ENCODE results near the gene TRIP11. TPM values are rescaled to one million over a fixed set of nuclear protein-coding genes. Genes with fewer than 3 reads are reported as not detected.
A peak's percentile ranks its signal among the peaks of the same experiment; 100 is the strongest.

The TRIP11 gene
- total RNA-seq, 1 donor from 2014 or later = 68.1 TPM

GRCh38 chr14:91935586-91935985, 104.3 kb downstream of the TRIP11 start:
- Mint-ChIP-seq H3K4me3 (no peak overlapping the region), H3K9me3 (no peaks in the 10 kb centered on the region), H3K36me3 (peaks cover 15% of the 10 kb centered on the region), H3K4me1 (peaks cover 4% of the 10 kb centered on the region), H3K27me3 (ENCODE audit: low read depth) (no peaks in the 10 kb centered on the region), H3K27ac (no peak overlapping the region)
- no peak for DNase-seq (ENCODE audit: low spot score in 2 of 2, unreplicated experiment in 2 of 2)
- no peak for TF ChIP-seq CTCF (IDR thresholded peaks at IDR 0.05; ENCODE audit: unreplicated experiment)

DNA sequence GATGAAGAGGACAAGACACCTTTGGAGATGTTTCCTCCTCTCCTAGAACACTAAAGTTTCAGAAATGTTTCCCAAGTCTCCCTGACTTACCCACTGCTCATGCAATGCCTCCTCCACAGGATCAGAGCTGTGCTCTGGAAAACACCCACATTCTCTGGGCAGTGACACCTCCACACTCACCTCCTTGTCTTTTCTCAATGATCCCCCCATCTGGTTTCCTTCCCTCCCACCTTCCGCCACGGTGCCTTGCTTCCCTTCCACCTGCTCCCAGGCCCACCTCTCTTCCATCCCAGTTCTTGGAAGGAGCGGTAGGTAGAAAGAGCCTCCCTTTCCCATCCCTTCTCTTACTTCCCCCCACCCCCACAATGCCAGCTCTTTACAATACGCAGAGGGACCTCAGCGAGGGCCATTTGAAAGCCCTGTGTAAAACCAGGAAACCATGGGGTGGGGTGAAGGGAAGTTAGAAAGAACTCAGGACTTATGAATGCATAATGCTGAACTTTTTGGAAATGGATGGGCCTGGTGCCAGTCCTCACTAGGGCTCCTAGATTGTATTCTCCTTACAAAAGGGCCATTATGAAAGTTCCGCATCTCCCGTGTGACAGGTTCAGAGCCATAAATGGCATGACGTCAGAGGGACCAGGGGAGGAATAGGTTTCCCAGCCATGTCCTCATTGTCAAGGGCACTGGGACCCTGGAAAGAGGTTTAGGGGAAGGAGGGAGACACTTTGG, 105.1 kb downstream of the TRIP11 start:
- peaks cover 8% of the 10 kb centered on the region for H3K36me3 Mint-ChIP-seq
- TF ChIP-seq CTCF (IDR thresholded peaks at IDR 0.05; ENCODE audit: unreplicated experiment) = no peak
- no peak for DNase-seq (ENCODE audit: low spot score in 2 of 2, unreplicated experiment in 2 of 2)

GRCh38 chr14:91931478-91932088, 108.3 kb downstream of the TRIP11 start:
- Mint-ChIP-seq H3K36me3 (peaks cover 4% of the 10 kb centered on the region), H3K4me1 (peaks cover 25% of the 10 kb centered on the region), H3K9me3 (no peaks in the 10 kb centered on the region), H3K27me3 (ENCODE audit: low read depth) (no peaks in the 10 kb centered on the region), H3K4me3 (no peak overlapping the region), H3K27ac (no peak overlapping the region)
- TF ChIP-seq CTCF (IDR thresholded peaks at IDR 0.05; ENCODE audit: unreplicated experiment) = no peak
- DNase-seq (ENCODE audit: low spot score in 2 of 2, unreplicated experiment in 2 of 2) = no peak

More for the DNA sequence above, 105.1 kb downstream of the TRIP11 start:
- Mint-ChIP-seq H3K4me1 (peaks cover 13% of the 10 kb centered on the region), H3K4me3 (no peak overlapping the region), H3K9me3 (no peaks in the 10 kb centered on the region), H3K27ac (no peak overlapping the region), H3K27me3 (ENCODE audit: low read depth) (no peaks in the 10 kb centered on the region)

DNA sequence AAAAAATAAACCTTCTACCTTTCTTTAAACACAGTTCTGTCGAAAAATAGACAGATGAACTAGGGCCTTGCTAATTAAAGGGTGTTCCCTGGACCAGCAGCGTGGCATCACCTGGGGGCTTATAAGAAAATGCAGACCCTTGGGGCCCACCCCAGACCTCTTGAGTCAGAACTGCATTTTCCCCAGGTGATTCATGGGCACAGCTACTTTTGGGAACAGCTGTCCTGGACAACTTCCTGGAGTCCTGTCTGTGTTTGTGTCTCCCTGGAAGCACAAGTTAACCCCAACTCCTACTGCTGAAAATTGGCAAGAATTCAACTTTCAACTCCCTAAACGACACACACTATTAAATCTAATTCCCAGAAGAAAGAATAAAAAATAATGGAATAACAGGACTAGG, 110.2 kb downstream of the TRIP11 start:
- H3K4me1 Mint-ChIP-seq = peaks cover 35% of the 10 kb centered on the region
- no peak overlapping the region for H3K4me3 Mint-ChIP-seq
- peak overlapping the region; percentile 83 for H3K27ac Mint-ChIP-seq
- no peak for DNase-seq (ENCODE audit: low spot score in 2 of 2, unreplicated experiment in 2 of 2)
- H3K36me3 Mint-ChIP-seq = no peaks in the 10 kb centered on the region
- no peaks in the 10 kb centered on the region for H3K9me3 Mint-ChIP-seq
- TF ChIP-seq CTCF (IDR thresholded peaks at IDR 0.05; ENCODE audit: unreplicated experiment) = no peak
- no peaks in the 10 kb centered on the region for H3K27me3 Mint-ChIP-seq (ENCODE audit: low read depth)

DNA sequence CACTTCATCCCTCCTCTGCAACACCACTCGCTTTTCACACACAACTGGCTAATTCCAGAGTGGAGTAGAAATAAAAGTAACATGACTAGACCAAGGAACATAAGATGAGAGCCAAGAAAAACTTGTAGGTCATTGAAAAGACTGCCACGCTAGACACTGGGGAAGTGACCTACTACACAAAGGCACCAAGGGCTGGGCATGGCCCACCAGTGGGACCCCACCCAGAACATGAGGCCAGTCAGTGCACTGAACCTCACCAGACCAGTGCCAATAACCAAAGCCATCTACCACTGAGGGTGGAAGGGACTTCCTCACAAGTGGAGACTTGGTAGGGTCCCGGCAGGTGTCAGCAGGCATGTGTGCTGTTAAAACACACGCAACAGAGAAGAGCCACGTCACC, 112.1 kb downstream of the TRIP11 start:
- no peak overlapping the region for H3K27ac Mint-ChIP-seq
- no peak for TF ChIP-seq CTCF (IDR thresholded peaks at IDR 0.05; ENCODE audit: unreplicated experiment)
- DNase-seq (ENCODE audit: low spot score in 2 of 2, unreplicated experiment in 2 of 2) = no peak
- H3K36me3 Mint-ChIP-seq = no peaks in the 10 kb centered on the region
- peaks cover 37% of the 10 kb centered on the region for H3K4me1 Mint-ChIP-seq
- no peaks in the 10 kb centered on the region for H3K27me3 Mint-ChIP-seq (ENCODE audit: low read depth)
- H3K4me3 Mint-ChIP-seq = no peak overlapping the region
- H3K9me3 Mint-ChIP-seq = no peaks in the 10 kb centered on the region
